HG03108 (cell line): ENCODE data around the gene F2RL3.

Experiments used
- ATAC-seq: cut with Tn5 transposase; IDR thresholded peaks from one replicate; pipeline ENCODE4 v1.9.1; 2021; ENCODE audit warnings: moderate library complexity; ENCODE audit not compliant: unreplicated experiment

F2RL3 gene

DNA sequence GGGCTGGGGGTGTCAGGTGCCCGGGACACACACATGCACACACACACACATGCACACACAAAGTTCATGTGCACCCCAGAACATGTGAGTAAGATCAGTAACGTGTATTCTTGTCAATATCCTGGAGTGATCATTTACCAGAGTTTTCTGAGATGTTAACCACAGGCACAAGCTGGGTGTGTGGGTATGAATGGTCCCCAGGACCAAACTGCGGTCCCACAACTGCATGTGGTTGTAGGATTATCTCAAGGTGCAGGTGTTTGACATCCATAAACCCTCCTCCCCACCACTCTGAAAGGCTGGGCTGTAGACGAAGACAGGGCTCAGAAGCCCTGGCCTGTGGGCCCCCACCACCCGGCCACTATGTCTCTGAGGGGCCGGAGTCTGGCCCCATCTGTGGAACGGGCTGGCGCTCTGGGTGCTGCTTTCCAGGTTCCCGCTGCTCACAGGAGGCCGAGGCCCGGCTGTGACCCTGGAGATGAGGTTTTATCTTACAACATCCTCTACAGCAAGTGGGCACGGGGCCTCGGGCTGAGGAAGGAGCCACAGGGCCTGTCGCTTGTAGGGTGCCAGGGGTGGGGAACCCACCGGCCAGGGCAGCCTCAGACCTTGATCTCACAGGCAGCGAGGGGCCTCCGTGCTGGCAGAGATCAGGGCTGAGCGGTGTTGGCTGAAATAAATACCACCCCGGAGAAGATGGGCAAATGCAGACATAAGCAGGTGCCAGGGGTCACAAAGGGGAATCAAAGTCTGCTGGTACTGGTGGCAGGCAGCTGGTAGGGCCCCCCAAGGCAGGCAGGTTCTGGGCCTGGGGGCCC is 4.3 kb downstream of the F2RL3 start:
- no peak for ATAC-seq

- no peak for ATAC-seq
Observed at GRCh38 chr19:16893686-16893989, 4.8 kb downstream of the F2RL3 start.

DNA sequence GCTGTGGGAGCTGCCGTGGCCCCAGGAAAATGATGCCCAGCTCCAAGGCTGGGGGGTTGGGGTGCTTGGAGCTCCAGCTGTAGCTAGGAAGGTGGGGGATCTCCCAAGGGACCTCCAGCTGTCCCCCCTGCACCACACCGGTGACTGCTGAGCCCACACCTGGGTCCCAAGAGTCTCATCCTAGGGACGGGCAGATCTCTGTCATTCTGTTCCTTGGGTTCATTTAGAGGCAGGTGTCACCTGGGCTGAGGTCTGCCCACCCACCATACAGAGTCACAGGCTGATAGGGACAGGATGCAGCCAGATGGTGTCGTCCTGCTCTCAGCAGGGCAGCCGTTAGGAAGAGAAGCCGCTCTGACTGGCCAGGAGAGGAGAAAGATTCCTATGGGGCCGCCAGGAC is 5.3 kb downstream of the F2RL3 start:
- no peak for ATAC-seq

DNA sequence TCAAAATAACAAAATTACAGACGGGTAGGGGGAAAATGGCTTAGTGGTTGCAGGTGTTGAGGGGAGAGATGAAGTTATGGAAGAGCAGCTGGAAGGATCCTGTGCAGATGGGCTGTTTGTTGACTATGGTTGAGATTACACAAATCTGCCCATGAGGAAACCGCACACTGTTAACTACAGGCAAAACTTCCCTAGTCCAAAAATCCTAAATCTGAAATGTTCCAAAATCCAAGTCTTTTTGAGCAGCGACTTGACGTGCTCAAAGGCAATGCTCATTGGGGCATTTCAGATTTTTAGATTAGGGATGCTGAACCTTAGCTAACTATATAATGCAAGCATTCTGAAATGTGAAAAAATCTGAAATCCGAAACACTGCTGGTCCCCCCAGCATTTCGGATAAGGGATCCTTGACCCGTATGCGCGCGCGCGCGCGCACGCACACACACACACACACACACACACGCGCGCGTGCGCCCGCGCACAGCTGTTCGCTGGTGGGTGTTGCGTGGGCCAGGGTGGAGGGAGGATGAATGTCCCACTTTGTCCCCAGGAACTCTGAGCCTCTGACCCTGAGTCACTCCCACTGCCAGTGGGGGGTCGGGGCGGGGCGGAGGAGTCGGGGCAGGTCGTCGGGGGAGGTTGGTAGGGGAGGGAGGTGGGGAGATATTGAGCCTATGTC is 6.8 kb downstream of the F2RL3 start:
- no peak for ATAC-seq

- ATAC-seq: peak; percentile 22
Observed at GRCh38 chr19:16896146-16897028, 7.6 kb downstream of the F2RL3 start.

DNA sequence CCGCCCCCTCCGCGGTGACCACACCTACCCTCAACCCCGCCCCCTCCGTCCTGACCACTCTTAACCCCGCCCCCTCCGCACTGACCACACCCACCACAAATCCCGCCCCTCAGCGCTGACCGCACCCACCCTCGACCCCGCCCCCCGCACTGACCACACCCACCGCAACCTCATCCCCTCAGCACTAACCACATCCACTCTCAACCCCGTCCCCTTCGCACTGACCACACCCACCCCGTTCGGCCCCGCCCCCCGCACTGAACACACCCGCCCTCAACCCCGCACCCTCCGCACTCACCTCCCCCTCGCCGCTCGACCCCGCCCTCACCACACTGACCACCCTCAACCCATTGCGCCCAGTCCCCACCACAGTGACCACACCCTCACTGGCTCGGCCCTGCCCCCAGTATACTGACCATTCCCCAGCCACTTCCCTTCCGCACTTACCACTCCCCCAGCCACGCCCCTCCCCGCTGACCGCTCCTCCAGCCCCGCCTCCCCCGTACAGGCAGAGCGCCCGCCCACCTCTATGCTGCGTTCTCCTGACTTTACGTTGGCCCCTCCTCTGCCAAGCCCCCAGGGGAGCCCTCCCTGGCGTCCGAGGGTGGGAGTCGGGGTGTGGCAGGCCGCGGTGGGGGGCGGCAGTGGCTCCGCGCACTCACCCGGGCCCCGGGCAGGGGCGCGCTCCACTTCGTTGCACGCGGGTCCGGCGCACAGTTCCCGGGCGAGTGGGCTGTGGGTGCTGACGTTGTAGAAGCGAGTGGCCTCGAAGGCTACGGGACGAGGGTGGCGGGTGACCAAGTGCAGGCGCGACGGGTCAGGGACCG is 8.4 kb downstream of the F2RL3 start:
- peak; percentile 30 for ATAC-seq

- no peak for ATAC-seq
Observed at GRCh38 chr19:16897856-16898161, 9.0 kb downstream of the F2RL3 start.

DNA sequence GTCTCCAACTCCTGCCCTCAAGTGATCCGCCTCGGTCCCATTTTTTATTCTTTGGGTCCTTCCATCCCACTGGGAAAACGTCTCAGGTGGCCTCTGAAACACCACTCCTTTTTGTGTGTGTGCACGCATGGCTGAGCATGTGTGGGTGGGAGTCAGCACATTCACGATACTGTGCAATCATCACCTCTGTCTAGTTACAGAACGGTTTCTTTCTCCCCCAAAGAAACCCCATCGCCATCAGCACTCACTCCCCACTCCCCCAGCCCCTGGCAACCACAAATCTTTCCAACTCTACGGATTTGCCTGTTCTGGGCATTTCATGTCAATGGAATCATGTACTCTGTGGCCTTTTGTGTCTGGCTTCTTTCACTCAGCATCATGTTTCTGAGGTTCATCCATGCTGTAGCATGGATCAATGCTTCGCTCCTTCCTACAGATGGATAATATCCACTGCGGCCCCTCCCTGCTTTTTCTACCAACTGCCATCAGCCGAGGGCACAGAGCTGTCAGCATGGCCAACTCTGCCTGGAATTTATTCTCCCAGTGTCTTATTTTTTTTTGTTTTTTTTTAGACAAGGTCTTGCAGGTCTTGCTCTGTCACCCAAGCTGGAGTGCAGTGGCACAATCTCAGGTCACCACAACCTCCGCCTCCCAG is 9.7 kb downstream of the F2RL3 start:
- ATAC-seq: no peak

DNA sequence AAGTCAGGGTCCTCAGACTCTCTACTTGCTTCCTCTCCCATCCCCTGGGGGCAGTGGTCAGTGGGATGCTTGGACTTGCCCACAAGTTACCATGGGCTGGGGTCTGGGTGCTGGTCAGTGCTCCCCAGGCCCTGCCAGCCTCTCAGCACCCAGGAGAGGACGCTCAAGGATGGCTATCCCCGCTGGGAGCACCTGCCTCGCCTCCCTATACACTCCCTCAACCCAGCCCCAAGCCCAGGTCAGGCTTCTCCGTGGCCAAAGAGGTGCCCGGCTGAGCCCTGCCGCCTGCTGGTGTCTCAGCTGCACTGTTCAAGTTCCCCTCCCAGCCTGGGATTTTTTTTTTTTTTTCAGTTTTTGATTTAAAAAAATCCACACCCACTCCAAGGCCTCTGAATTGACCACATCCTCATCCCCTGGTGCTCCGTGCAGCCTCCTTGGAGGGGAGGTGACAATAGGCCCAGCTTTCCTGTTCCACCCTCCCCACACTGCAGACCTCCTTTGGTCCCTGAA is 10.8 kb downstream of the F2RL3 start:
- ATAC-seq: no peak

DNA sequence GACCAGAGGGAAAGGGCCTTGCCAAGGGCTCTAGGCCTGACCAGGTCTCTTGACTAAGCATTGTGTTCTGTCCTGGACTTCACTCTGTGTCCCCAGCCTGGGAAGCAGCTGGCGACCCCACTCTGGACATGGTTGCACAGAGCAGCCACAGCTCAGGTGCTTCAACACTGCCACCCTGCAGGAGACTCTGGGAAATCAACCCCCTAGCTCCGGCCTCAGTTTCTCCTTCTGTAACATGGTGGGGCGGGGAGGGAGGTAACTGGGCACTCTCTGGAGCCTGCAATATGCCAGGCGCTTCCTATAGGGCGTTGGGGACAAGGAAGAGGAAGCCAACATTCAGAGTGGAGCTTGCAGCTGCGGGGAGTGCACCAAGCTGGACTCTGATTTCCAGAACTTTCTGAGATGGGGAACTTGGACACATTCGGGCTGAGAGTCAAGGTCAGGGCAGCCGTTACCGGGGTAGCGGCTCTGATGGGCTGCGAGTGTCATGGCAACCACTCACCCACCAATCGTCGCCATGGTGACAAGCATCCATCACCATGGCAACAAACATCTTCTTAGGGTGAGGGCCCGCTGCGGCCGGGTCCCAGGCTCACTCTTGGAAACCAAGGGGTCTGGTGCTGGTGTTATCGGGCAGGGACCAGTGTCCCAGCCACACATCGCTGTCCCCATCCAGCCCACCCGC is 12.8 kb downstream of the F2RL3 start:
- ATAC-seq: no peak

DNA sequence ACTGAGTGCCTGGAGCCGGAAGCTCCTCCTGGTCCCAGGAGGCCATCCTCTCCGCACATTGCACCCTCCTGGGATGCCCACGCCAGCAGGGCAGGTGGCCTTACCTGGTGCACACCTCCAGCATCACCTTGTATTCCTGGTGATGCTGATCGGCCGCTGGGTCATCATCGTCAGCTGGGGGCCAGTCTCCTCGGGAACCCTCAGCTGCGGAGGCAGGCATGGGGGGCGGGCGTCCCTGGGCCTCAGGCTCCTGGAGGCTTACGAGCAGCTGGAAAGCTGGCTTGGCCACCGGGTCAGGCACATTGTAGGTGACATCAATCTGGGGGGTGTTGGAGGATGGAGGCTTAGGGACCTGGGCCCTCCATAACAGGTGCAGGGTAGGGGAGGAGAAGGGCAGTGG is 13.7 kb downstream of the F2RL3 start:
- ATAC-seq: no peak

DNA sequence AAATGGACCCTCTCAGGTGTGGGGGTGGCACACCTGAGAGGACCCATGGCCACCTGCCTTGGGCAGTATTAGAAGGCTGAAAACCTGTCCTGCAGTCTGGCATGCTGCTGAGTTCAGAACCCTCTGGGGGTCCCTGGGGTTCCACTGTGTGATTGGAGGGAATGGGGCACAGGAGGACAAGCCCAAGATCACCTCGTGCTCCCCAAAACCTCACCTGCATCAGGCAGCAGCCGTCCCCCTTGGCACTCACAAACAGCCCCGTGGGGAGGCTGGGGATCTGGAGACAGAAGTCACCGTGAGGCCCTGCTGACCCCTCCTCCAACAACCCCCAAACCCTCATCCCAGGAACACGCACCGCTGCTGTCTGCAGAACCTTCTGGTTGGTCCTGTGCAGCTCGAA is 14.5 kb downstream of the F2RL3 start:
- no peak for ATAC-seq

GRCh38 chr19:16904599-16904998 is 15.8 kb downstream of the F2RL3 start:
- ATAC-seq: no peak

DNA sequence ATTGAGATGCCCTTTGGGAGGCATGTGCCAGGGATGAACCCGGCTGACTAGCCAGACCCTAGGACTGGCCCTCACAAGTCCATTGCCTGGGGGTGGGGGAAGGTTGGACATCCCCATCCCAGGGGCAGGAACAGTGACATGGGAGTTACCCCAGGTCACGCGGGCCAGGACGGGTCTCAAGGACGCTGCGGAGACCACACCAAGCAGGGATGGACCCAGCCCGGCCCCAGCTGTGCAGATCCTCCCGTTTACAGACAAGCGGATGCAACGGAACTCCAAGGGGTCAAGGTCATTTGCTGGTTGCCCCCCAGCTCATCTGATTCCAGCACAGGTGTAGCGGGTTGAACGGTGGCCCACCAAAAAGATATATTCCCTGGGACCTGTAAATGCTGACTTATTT is 20.0 kb downstream of the F2RL3 start:
- ATAC-seq: no peak

DNA sequence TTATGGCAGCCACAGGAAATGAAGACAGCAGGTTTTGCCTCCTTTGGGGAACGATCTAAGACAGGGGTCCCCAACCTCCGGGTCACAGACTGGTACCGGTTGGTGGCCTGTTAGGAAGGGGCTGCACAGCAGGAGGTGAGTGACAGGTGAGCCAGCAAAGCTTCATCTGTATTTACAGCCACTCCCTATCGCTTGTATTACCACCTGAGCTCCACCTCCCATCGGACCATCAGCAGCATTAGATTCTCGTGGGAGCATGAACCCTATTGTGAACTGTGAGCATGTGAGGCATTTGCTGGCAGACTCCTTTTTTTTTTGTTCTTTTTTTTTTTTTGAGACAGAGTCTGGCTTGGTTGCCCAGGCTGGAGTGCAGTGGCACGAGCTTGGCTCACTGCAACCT is 22.2 kb downstream of the F2RL3 start:
- no peak for ATAC-seq

GRCh38 chr19:16912780-16913179 is 24.0 kb downstream of the F2RL3 start:
- ATAC-seq: no peak

DNA sequence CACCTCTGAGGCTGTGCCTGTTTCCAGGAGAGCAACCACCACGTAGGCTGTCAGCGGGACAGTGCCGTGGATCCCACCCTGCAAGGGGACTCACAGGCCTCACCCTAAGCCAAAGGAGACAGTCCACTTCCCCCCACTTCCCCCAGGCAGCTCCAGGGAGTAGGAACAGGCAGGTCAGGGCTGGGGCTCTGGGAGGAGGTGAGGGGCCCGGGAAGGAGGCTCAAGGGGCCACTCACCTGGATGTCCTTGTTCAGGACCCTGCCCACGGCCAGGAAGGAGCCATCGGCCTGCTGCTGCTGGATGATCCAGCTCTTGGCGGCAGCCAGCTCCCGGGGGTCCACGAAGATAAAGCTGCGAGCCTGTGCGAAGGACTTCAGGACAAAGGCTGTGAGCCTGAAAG is 25.6 kb downstream of the F2RL3 start:
- no peak for ATAC-seq

GRCh38 chr19:16915135-16915534 is 26.3 kb downstream of the F2RL3 start:
- no peak for ATAC-seq

DNA sequence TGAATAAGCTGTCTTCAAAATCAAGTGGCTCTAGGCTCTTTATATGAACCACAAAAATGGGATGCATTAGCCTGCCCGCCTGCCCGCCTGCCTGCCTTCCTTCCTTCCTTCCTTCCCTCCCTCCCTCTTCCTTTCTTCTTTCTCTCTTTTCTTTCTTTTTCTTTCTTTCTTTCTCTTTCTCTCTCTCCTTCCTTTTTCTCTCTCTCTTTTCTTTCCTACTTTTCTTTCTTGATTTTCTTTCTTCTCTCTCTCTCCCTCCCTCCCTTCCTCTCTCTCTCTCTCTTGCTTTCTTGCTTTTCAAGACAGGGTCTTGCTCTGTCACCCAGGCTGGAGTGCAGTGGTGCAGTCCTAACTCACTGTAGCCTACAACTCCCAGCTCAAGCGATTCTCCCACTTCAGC is 26.9 kb downstream of the F2RL3 start:
- ATAC-seq: no peak

DNA sequence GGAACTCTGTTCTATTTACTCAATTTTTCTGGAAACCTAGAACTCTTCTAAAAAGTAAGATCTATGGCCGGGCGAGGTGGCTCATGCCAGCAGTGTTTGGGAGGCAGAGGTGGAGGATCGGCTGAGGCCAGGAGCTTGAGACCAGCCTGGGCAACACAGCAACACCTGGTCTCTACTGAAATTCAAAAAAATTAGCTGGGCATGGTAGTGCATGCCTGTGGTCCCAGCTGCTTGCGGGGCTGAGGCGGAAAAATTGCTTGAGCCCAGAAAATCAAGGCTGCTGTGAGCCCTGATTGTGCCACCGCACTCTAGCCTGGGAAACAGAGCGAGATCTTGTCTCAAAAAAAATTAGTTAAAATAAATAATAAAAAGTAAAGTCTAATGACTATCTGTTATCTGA is 28.6 kb downstream of the F2RL3 start:
- no peak for ATAC-seq
